GM12878 (cell line): Measurements from ENCODE around the gene ENAH. TPM values are rescaled to one million over a fixed set of nuclear protein-coding genes. Genes with fewer than 3 reads are reported as not detected.

Experiments
- ATAC-seq: fragments of 200-7000 bp; cut with Tn5 transposase; 3 replicates; pipeline ENCODE4 v1.9.1; 2020; ENCODE audit warnings: mild to moderate bottlenecking, moderate library complexity
- BruUV-seq: library from RNA; stranded (reverse); fragments of 400-500 nt; replicated peaks from 2 replicates; lab custom pipeline; 2021; lab: Mats Ljungman, UMichigan
- CTCF ChIA-PET: fragments of 300-600 bp; sonication (Branson Sonifier 250); formaldehyde crosslinking; extraction: SDS; loops from one replicate; lab custom pipeline; 2021; ENCODE audit warnings: inconsistent platforms; lab: Yijun Ruan, JAX
- POLR2A ChIA-PET: fragments of 350-600 bp; formaldehyde crosslinking; extraction: SDS; loops from one replicate; lab custom pipeline; 2021; ENCODE audit warnings: inconsistent platforms; lab: Charles Lee
- RAD21 ChIA-PET: fragments of 300-600 bp; sonication (Branson Sonifier 250); formaldehyde crosslinking; loops from one replicate; lab custom pipeline; 2023; ENCODE audit warnings: antibody characterized with exemption; ENCODE audit not compliant: unreplicated experiment; lab: Charles Lee
- SMC1A ChIA-PET: fragments of 300-600 bp; sonication (Branson Sonifier 250); formaldehyde crosslinking; loops from one replicate; lab custom pipeline; 2023; ENCODE audit not compliant: unreplicated experiment, uncharacterized antibody; lab: Charles Lee
- DNase-seq: peaks from one replicate; pipeline ENCODE4 v3.0.0-alpha.2; 2011; ENCODE audit warnings: low read depth, low spot score
- FAIRE-seq: peaks from 3 replicates; lab custom pipeline; 2011; peaks lifted over from hg19 to GRCh38; lab: Jason Lieb, UNC
- H2AFZ ChIP-seq: 2 replicates; pipeline ENCODE4 v1.6.0; 2011; ENCODE audit warnings: low read depth, low read length, control low read depth; ENCODE audit not compliant: control insufficient read depth
- H3K27ac ChIP-seq: 2 replicates; pipeline ENCODE4 v1.5.1; 2011; ENCODE audit warnings: control low read depth; ENCODE audit not compliant: control insufficient read depth, insufficient read depth
- H3K27me3 ChIP-seq, 2 experiments: replicated peaks in 1 of 2; 2 replicates each; pipeline versions ENCODE4 v1.6.0 to v1.6.1; 2011; ENCODE audit warnings: low read length in 1 of 2; ENCODE audit not compliant: control insufficient read depth in 2 of 2, insufficient read depth in 2 of 2
- H3K36me3 ChIP-seq, 2 experiments: 2 replicates each; pipeline ENCODE4 v1.5.1; 2011; ENCODE audit warnings: low read length in 1 of 2; ENCODE audit not compliant: control insufficient read depth in 2 of 2, insufficient read depth in 2 of 2
- H3K4me1 ChIP-seq: 2 replicates; pipeline ENCODE4 v1.6.1; 2011; ENCODE audit warnings: mild to moderate bottlenecking, low read length, moderate library complexity, mixed read lengths; ENCODE audit not compliant: control insufficient read depth, insufficient read depth
- H3K4me2 ChIP-seq: 2 replicates; pipeline ENCODE4 v1.6.0; 2011; ENCODE audit warnings: control low read depth; ENCODE audit not compliant: control insufficient read depth, insufficient read depth
- H3K4me3 ChIP-seq: fragments of 200-600 bp; sonication (generic); 2 replicates; pipeline ENCODE4 v1.5.1; 2016
- H3K79me2 ChIP-seq: 2 replicates; pipeline ENCODE4 v1.6.0; 2011; ENCODE audit warnings: low read length; ENCODE audit not compliant: control insufficient read depth, insufficient read depth
- H3K9ac ChIP-seq: 2 replicates; pipeline ENCODE4 v1.8.0; 2011; ENCODE audit warnings: low read length, control low read depth, mixed read lengths; ENCODE audit not compliant: control insufficient read depth, insufficient read depth
- H3K9me3 ChIP-seq: replicated peaks from 3 replicates; pipeline ENCODE4 v1.5.1; 2011; ENCODE audit warnings: mild to moderate bottlenecking, low read length; ENCODE audit not compliant: control insufficient read depth, insufficient read depth
- H4K20me1 ChIP-seq: 2 replicates; pipeline ENCODE4 v1.6.0; 2011; ENCODE audit not compliant: control insufficient read depth, insufficient read depth
- CHD1 ChIP-seq: IDR thresholded peaks from 2 replicates; pipeline ENCODE4 v1.6.1; 2012; ENCODE audit warnings: low read depth, low read length, improper control_type of control experiment
- KAT2A ChIP-seq: conservative IDR thresholded peaks from 2 replicates; pipeline ENCODE4 v1.6.1; 2011; ENCODE audit warnings: low read depth, low read length; ENCODE audit not compliant: control insufficient read depth
- NKRF ChIP-seq: fragments of 450-650 bp; conservative IDR thresholded peaks from 2 replicates; pipeline ENCODE4 v1.6.1; 2017; ENCODE audit warnings: mild to moderate bottlenecking, moderate library complexity
- NR2C1 ChIP-seq: fragments of 450-650 bp; IDR thresholded peaks from 2 replicates; pipeline ENCODE4 v1.6.1; 2017; ENCODE audit warnings: antibody characterized with exemption, mild to moderate bottlenecking, moderate library complexity
- WGBS: methylation state at CpG from one replicate; pipeline ENCODE4 v1.1.6; 2016; ENCODE audit warnings: low lambda C conversion rate; ENCODE audit not compliant: insufficient replicate concordance, insufficient coverage; ENCODE audit errors: missing lambda C conversion rate; 5-methylcytosine and 5-hydroxymethylcytosine counted together
- in situ Hi-C: fragments of 300-500 bp; cut with MboI; formaldehyde crosslinking; loops from 9 replicates; pipeline ENCODE4 v1.14.3; 2018; ENCODE audit warnings: mixed read lengths
- intact Hi-C: fragments of 100-400 bp; cut with micrococcal nuclease; formaldehyde crosslinking; loops from one replicate; pipeline ENCODE4 v1.14.2; 2022; ENCODE audit not compliant: unreplicated experiment
- polyA plus RNA-seq, 11 experiments: library from polyadenylated mRNA; depleted of rRNA in 4 of 11; unstranded in 6 of 11; stranded (reverse) in 5 of 11; fragments of >200 nt; fragmentation: Nextera tagmentation in 4 of 11; fragmentation: Illumina TruSeq in 1 of 11; extraction: Ambion mirVana in 4 of 11; extraction: Trizol in 1 of 11; gene quantifications; 1 replicate in 1 of 11; 2 replicates in 10 of 11; pipeline versions ENCODE4 v1.2.1 to v1.2.3, GENCODE V29; 2011 to 2016; ENCODE audit warnings: inconsistent platforms in 2 of 11, missing spikeins in 2 of 11, low read depth in 1 of 11
- total RNA-seq, 4 experiments: library from RNA; depleted of rRNA in 3 of 4; stranded (reverse); fragments of >200 nt in 3 of 4; fragmentation: Illumina TruSeq in 1 of 4; extraction: Trizol in 1 of 4; gene quantifications; 2 replicates each; pipeline versions ENCODE4 v1.2.1 to v1.2.3, GENCODE V29; 2013 to 2021

ENAH gene
- total and polyA plus RNA-seq, 10 of the 15 experiments (the other 5 are each of a cell fraction or from before 2014, with no cell fraction given) = under 0.01 to 0.62 (median 0.06) TPM; not detected in 5

GRCh38 chr1:225520587-225521227 is 132.2 kb downstream of the ENAH start:
- H3K9ac ChIP-seq = no peak overlapping the region
- no peak overlapping the region for H3K27ac ChIP-seq
- FAIRE-seq (no peak), ATAC-seq (no peak), DNase-seq (no peak)
- H2AFZ ChIP-seq = no peak overlapping the region
- H3K4me2 ChIP-seq = no peak overlapping the region
- no peaks in the 10 kb centered on the region for H3K4me1 ChIP-seq
- in situ Hi-C loops = no loop called here
- ChIA-PET SMC1A (no interaction called here), POLR2A (no interaction called here), RAD21 (no interaction called here), CTCF (no interaction called here)
- no peaks in the 10 kb centered on the region; a peak in 1 of 4 replicates for H3K27me3 ChIP-seq
- TF ChIP-seq KAT2A (no peak), NR2C1 (no peak), CHD1 (no peak), NKRF (no peak)
- no peaks in the 10 kb centered on the region for H3K9me3 ChIP-seq
- BruUV-seq = no TSS peak
- intact Hi-C loops = no loop called here
- no peak overlapping the region for H3K4me3 ChIP-seq
- no peaks in the 10 kb centered on the region for H3K79me2 ChIP-seq
- 80% methylated on average over 6 of the region's 7 CpGs for WGBS
- no peaks in the 10 kb centered on the region for H4K20me1 ChIP-seq
- H3K36me3 ChIP-seq = no peaks in the 10 kb centered on the region
